ENCODE data around the gene MREG. TPM values are rescaled to one million over a fixed set of nuclear protein-coding genes. Genes with fewer than 3 reads are reported as not detected.
A peak's percentile ranks its signal among the peaks of the same experiment; 100 is the strongest.

MREG gene, protein sequence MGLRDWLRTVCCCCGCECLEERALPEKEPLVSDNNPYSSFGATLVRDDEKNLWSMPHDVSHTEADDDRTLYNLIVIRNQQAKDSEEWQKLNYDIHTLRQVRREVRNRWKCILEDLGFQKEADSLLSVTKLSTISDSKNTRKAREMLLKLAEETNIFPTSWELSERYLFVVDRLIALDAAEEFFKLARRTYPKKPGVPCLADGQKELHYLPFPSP
- polyA plus RNA-seq (2014; cell fraction: cytosol; rRNA removed) = 14.0 and 15.8 TPM in 2 replicates
- polyA plus RNA-seq (2014; cell fraction: nucleus; rRNA removed) = 18.0 and 24.8 TPM in 2 replicates

DNA sequence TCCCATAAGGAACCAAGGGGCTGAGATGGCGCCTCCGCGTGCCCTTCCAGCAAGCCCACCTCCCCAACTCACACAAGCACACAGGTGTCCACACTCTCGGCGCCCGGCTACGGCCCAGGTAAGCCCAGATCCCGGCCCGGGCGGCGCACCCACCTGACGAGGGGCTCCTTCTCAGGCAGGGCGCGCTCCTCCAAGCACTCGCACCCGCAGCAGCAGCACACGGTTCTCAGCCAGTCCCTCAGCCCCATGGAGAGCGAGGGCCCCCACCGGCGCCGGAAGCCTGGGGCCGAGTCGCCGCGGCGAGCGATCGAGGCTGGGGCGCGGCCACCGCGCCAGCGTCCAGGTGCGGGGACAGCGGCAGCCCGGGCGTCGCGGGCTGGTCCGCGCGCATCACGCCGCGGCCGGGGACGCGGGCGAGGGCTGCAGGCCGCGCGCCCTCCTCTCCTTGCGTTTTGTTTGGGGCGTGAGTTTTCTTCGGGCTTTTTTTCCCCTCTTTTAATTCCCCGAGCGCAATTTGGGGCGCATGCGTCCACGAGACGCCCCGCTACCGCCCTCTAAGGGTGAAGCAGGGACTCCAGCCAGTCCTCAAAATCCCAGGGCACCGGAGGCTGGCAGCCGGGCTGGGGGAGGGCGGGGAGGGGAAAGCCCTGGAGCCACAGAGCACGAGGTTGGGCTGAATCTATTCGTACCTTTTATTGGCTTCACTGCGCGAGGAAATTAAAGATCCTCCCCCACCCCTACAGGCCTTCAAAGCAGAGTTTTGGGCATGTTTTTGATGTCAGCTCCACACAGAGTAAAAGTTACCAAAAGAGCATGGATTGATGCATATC is at the start of gene MREG:
MREG (minus strand) TSS at position 472 of the 830 bp plus-strand sequence; CDS start at position 248, 224 bp downstream.
- peak; percentile 78 for DNase-seq (ENCODE audit: low spot score)

DNA sequence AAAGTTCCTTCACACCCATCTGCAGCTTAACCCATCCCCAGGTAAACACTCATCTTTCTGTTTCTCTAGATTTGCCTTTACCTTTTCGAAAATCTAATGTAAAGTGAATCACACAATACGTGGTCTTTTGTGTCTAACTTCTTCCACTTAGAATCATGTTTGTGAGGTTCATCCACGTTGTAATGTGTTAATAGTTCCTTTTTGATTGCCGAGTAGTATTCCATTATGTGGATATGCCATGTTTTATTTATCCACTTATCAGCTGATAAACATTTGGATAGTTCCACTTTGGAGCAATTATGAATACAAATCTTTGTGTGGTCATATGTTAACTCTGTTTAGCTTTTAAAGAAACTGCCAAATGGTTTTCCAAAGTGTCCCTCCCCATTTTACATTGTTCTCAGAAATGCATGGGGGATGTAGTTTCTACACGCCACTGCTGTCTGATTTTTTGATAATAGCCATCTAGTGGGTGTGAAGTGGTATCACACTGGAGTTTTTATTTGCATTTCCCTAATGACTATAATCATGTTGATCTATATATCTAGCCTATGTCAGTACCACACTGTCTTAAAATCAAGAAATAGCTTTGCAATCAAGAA is 46.0 kb upstream of the MREG start:
- DNase-seq (ENCODE audit: low spot score) = no peak

DNA sequence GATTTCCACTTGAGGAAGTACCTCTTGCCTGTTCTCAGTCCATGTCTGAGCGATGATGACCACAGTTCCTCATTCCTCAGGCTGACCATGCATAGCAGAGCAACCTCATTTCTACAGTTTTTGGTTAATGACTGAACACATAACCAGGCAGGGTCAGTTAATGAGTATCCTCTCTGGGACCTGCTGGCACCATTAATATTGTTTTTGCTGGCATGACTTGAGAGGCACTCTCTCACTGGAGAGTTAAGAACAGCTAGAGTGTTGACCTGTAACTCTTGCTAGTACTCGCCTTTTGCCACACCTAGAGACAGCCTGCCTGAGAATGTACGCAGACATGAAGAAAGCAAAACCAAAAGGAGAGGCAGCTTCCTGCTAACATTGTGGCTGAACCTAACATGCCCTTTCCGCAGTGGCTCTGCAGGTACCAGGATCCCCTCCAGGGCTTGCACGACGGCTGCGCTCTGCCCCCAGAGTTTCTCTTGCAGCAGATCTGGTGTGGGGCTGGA is 44.4 kb upstream of the MREG start:
- no peak for DNase-seq (ENCODE audit: low spot score)

DNA sequence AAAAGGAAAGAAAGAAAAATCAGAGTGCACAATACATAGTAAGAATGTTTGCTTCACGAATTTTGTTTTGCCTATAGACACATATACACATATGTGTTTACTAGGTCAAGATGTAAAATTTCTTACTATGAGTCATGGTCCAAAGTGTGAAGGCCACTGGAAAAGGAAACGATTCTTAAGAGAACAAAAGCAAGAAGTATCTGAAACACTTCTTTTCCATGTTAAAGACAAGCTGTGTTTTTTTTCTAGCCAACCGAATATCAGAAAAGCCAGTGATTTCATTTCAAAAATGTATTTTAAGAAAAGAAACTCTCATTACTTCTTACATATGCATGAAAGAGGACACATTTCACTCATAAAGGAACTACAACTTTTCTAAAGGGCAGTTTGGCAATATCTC is 43.4 kb upstream of the MREG start:
- DNase-seq (ENCODE audit: low spot score) = no peak

DNA sequence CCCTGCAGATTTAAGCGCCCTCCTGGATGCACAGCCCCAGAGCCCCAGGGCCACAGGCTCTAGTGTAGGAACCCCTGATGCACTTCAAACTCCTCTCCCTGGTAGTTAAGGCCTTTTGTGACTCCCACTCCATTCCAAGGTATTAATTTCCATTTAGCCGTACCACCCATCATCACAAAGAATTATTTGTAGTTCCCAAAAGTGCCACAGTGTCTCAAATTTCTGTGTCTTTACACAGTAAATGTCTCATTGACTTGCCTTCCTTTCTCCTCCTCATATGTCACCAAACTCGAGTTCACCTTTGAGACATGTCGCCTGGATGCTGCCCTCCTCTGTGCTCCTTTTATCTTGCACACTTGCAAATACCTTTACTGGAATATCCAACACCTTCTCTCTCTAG is 42.3 kb upstream of the MREG start:
- no peak for DNase-seq (ENCODE audit: low spot score)

DNA sequence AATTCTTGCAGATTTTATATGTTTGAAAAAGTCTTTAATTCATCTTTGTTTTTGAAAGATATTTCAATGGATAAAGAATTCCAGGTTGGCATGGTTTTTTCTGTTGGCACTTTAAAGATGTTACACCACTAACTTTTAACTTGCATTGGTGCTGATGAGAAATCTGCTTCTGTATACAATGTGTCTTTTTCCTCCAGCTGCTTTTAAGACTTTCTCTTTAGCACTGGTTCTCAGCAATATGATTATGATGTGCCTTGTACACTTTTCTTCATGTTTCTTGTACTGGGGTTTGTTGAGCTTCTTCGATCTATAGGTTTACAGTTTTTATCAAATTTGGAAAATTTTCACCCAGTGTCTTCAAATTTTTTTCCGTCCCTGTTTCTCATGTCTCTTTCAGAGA is 39.1 kb upstream of the MREG start:
- no peak for DNase-seq (ENCODE audit: low spot score)

DNA sequence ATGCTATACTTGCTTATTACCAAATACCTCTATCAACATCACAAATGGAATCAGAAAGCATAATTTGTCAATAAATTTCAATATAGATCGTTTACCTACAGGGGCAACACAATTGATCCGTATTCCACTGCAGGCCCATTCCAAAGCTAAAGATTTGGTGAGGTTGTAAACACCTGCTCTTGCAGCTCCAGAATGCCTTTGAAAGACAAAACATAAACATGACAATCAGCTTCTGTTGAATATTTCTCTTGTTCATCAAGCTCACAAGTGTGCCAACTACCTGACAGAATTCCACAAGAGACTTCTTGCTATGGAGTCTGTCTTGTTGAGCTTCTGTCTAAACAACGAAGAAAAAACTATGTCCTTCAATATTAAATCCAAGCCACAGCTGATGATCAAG is 38.0 kb upstream of the MREG start:
- DNase-seq (ENCODE audit: low spot score) = no peak

DNA sequence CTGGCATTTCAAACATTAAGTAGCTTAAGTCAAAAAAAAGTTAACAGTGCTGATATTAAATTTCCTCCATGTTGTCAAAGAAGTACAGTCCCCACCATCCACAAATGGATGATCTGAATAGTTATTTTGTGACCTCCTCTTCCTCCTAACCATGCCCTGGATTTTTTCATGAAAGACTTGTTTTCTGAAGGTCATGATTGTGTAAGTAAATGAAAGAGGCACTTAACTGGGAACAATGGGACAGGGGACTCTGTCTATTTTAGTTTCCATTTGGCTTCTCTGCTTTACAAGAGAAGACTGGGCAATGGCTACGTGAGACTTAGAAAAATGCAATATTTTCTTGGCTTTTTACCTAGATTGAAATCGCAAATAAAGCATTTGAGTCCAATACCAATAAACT is 36.1 kb upstream of the MREG start:
- DNase-seq (ENCODE audit: low spot score) = no peak

DNA sequence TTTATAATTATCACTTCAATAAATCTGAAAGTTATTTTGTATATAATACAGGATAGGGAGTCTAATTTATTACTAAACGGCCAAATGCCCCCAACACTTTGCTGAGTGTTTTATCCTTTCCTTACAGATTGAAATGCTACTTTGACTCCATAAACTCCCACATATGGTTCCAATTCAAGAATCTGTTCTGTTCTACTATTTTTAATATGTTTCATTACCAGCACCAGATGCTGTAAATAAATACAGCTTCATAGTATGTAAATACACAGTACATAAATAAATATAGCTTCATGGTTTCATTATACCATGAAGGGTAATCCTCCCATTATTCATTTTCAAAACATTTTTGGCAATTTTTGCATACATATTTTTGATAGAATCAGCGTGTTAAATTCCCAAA is 34.0 kb upstream of the MREG start:
- DNase-seq (ENCODE audit: low spot score) = no peak

DNA sequence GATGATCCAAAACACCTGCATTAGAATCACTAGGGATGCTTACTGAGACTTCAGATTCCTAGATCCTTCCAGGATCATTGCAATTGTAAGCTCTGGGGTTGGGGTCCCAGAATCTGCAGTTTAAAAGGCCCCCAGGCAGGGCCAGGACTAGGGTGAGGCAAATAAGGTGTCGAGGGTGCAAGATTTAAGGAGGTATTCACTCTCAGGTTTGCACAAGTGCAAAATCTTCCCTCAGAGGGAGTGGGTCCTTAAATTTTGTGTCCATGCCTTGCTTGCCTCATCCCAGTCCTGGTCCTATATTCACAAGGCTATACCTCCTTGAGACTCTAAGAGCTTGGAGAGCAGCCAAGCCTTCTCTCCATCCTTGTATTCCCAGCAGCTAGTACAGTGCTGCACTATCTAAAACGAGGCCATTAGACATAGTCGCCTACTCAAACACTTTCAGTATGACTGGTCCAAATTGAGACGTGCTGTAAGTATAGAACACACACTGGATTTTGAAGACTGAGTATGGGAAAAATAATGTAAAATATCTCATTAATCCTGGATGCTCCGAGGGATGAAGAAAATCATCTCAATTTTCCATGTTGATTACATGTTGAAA is 31.6 kb upstream of the MREG start:
- no peak for DNase-seq (ENCODE audit: low spot score)

DNA sequence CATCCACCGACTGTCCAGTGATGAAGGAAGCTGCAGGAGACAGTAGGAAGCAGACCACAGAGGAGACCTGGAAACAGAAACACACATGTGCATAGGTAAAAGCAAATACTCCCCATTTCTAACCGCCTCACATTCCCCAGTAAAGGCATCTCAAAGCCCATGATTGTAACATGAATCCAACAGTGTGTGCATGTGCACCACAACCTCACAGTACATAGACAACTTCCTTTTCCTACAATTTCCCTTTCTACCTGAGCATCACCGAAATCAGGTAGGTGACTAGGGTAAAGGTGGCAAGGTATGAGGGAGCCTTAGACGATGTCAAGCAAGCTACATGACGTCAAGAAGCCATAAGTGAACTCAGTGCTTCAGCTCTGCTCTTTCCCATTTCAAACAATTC is 30.6 kb upstream of the MREG start:
- no peak for DNase-seq (ENCODE audit: low spot score)

DNA sequence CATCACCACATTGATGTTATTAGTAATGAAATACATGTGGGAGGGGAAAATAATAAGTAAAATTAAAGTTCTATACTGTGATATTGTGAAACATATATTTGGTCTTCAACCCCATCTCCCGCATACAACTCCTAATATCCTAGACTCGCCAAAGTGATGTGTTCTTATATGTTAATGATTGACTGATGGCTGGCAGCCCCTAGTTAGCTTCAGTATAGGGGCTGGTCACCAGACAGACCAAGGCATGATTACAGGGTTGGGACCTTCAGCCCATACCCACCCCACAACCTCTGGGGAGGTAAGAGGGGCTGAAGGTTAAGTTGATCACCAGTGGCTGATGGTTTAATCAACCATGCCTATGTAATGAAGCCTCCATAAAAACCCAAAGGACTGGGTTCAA is 28.1 kb upstream of the MREG start:
- no peak for DNase-seq (ENCODE audit: low spot score)

DNA sequence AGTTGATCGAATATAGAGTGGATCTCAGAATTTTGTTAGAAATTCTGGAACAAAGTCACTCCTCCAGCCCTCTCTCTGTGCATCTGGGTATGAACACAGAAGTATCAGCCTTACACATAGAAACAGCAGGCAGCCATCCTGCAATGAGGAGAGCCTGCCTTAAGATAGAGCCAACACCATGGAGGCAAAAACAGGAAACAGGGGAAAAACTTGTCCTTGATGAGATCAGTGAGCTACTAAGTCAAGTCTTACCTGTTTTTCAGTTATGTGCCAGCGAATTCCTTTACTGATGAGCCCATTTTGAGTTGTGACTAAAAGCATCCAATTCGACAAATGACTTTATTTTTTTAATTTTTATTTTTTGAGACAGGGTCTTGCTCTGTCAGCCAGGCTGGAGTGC is 26.6 kb upstream of the MREG start:
- no peak for DNase-seq (ENCODE audit: low spot score)

DNA sequence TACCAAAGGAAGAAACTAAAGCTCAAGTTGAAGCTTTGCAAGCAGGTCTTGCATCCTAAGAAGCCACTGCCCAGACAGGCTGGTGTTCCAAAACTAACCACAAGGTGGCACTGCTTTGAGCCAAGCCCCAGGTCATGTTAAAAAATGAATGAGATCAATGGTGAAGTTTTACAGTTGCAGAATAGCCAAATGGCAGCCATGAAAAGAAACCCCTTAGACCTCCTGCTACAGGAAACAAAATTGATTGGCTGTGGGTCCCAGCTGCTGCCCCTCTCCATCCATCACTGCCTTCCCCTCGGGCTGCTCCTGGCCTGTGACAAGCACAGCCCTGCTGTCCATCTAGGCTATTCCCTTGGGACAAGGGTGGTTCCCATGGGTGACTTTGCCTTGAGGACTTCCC is 20.7 kb upstream of the MREG start:
- DNase-seq (ENCODE audit: low spot score) = peak; percentile 74

DNA sequence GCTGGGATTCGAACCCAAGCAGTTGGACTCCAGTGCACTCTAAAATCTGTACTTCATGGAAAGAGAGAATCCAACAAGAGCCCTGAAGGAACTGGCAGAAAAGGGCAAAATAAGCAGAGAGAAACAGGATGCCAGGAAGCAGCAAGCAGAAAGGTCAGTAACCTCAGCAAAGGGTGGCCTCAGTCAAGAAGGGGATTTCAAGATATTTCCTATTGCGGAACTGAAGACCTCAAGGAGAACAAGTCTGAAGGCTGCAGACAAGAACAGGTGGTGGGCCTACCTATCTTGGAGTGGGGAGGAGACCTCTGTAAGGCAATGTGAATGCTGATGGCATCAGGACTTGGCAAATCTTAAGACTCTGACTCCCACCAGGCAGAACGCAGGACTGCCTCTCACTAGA is 20.1 kb upstream of the MREG start:
- no peak for DNase-seq (ENCODE audit: low spot score)

DNA sequence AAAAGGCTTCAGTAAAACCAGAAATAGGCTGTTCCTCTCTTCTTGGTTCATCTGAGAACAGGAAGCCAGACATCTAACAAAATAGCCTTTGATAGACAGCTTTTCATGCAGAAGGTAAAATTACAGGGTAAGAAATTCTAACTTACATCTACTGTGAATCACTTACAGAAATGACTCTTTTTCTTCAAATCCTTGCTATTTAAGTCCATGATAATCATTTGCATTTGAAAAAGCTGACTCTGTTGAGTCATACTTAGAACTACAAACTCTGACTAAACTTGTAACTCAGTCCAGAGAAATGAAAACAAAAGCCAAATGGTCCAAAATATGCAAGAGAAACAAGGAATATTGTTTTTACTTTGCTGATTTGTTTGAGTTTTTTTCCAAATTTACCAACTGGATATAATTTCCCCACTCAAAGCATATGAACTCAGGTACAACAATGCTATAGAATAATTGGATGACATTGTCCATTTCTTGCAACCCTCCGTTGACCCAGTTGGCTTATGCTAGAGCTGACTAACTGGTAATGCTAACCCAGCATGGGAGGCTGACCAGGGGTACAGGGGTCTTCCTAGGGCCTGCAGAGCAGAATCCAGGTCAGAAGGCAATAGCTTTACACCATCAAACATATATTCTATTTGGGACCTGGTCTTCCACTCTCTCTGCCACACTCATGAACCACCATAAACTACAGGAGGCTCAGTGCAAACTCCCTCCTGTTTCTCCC is 18.8 kb upstream of the MREG start:
- DNase-seq (ENCODE audit: low spot score) = no peak

DNA sequence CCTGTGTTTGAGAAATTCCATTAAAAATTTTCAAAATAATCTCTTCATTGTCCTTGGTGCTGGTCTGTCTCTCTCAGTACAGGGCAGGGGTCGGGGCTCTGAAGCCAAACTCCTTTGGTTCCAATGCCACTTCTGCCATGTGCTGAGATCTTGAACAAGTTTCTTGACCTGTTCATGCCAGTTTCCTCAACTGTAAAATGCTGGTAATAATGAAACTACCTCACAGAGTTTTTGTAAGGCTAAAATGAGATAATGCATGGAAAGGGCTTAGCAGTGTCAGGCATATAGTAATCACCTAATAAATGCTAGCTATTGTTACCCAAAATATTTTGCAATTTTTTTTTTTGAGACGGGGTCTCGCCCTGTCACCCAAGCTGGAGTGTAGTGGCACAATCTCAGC is 16.9 kb upstream of the MREG start:
- no peak for DNase-seq (ENCODE audit: low spot score)

DNA sequence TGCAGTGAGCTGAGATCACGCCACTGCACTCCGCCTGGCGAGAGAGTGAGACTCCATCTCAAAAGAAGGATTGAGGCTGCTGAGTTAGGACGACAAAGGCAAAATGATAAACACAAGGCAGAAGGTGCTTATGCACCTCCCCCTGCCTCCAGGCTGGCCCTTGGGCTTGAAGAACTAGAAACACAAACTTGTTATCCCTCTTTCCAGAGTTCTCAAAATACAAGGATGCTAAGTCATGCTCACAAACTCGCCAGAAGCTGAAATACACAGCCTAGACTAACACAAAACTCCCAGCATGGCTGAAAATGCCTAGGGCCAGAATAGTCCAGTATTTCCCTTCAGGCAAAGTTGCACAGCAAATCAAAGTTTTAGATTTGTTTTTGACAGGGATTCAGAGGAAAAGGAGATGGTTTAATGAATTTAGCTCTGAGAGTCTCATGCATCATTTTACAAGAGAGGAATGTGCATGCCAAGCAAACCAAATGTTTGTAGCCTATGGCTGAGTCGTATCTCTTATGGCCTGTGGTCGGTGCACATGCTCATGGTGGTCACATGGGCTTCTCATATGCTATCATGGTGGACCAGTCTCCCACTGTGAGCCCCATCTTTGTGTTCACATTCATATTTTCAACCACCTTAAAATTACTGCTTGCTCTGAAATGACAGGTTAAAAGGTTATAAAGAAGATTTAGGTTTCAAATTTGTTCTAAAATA is 16.2 kb upstream of the MREG start:
- no peak for DNase-seq (ENCODE audit: low spot score)

DNA sequence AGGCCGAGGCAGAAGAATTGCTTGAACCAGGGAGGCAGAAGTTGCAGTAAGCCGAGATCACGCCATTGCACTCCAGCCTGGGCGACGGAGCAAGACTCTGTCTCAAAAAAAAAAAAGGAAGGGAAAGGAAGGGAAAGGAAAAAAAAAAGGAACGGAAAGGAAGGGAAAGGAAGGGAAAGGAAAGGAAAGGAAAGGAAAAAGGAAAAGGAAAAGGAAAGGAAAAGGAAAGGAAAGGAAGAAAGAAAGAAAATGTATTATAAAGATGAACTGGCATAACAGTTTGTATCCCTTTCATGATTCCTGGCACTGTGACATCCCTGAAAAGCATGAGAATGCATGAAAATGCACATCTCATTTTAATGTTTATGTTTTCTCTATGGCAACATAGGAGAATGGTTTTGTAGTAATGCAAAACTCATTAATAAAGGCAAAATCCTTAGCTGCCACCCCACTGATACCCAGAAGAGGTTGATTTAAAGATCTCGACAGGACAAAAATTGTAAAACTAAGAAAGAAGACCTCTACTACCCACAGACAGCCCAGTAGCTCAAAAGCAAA is 11.5 kb upstream of the MREG start:
- DNase-seq (ENCODE audit: low spot score) = no peak

DNA sequence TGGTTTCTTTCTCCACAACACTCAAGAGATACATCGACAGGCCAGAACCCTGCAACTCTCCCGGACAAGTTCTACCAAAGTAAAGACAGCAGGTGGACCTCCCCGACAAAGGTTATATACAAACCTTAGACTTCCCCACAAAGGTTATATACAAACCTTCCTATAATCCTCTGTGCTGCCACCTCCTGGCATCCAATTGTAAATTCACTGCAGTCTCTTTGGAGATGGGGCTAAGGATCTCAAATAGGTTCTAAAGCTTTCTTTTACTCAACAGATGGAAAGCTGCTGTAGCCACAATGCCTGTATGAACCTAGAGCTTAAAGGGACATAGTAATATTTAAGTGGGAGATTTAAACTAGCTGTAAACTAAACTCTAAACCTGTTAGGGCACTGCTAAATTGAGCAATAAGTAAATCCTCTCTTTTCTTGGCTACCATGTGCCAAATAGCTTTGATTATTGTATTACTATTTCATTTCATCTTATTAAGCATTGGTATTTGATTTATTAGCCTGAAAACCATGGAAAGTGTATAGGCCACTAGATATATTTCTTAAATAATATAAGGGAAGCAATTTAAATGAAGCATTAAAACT is 9.8 kb upstream of the MREG start:
- peak; percentile 70 for DNase-seq (ENCODE audit: low spot score)
